CD4-positive, alpha-beta memory T cell (primary cell): ENCODE measurements around the gene CEP76. TPM values are rescaled to one million over a fixed set of nuclear protein-coding genes. Genes with fewer than 3 reads are reported as not detected.

Source experiments
- CTCF ChIA-PET: fragments of 350-600 bp; sonication (Branson Sonifier 250); formaldehyde crosslinking; loops from one replicate; lab custom pipeline; 2021; ENCODE audit warnings: inconsistent platforms; ENCODE audit not compliant: partially characterized antibody; lab: Charles Lee
- POLR2A ChIA-PET: fragments of 350-600 bp; sonication (Branson Sonifier 250); formaldehyde crosslinking; loops from one replicate; lab custom pipeline; 2021; ENCODE audit not compliant: partially characterized antibody; lab: Charles Lee
- DNase-seq, 5 donors: peaks; one replicate each; pipeline versions ENCODE4 v3.0.0 to v3.0.0-alpha.2; 2020 to 2022; ENCODE audit warnings: mixed read lengths in 1 of 5
- H3K27ac ChIP-seq: one replicate; pipeline ENCODE4 v1.7.0; 2013; ENCODE audit warnings: low read depth, low read length
- H3K27me3 ChIP-seq: 2 replicates; pipeline ENCODE4 v1.7.0; 2013; ENCODE audit warnings: mild to moderate bottlenecking, low read length, moderate library complexity; ENCODE audit not compliant: insufficient read depth
- H3K36me3 ChIP-seq: 2 replicates; pipeline ENCODE4 v1.7.0; 2013; ENCODE audit warnings: mild to moderate bottlenecking, low read length, moderate library complexity; ENCODE audit not compliant: insufficient read depth
- H3K4me1 ChIP-seq: 2 replicates; pipeline ENCODE4 v1.7.0; 2013; ENCODE audit warnings: mild to moderate bottlenecking, low read length, moderate library complexity; ENCODE audit not compliant: insufficient read depth
- H3K4me3 ChIP-seq, 2 donors: one replicate each; pipeline ENCODE4 v1.7.0; 2013; ENCODE audit warnings: low read length in 2 of 2, mild to moderate bottlenecking in 1 of 2
- H3K9me3 ChIP-seq, 2 donors: one replicate each; pipeline ENCODE4 v1.7.0; 2013; ENCODE audit warnings: low read length in 2 of 2, control low read depth in 1 of 2; ENCODE audit not compliant: control insufficient read depth in 1 of 2
- H3K27ac Mint-ChIP-seq, 7 donors: one replicate each; pipeline ENCODE4 v1.8.0; 2020 to 2021; ENCODE audit warnings: mixed read lengths in 7 of 7, mild to moderate bottlenecking in 6 of 7, inconsistent platforms in 3 of 7, moderate library complexity in 3 of 7
- H3K27me3 Mint-ChIP-seq, 2 donors: one replicate each; pipeline ENCODE4 v1.8.0; 2020 to 2021; ENCODE audit warnings: mixed read lengths in 2 of 2
- H3K36me3 Mint-ChIP-seq, 2 donors: one replicate each; pipeline ENCODE4 v1.8.0; 2020 to 2021; ENCODE audit warnings: mixed read lengths in 2 of 2, inconsistent platforms in 1 of 2, mild to moderate bottlenecking in 1 of 2
- H3K4me1 Mint-ChIP-seq, 4 donors: one replicate each; pipeline ENCODE4 v1.8.0; 2020 to 2021; ENCODE audit warnings: mixed read lengths in 4 of 4, mild to moderate bottlenecking in 1 of 4
- H3K4me3 Mint-ChIP-seq, 8 donors: one replicate each; pipeline ENCODE4 v1.8.0; 2020 to 2021; ENCODE audit warnings: mixed read lengths in 8 of 8, mild to moderate bottlenecking in 7 of 8, moderate library complexity in 6 of 8, inconsistent platforms in 3 of 8
- H3K9me3 Mint-ChIP-seq, 8 donors: one replicate each; pipeline ENCODE4 v1.8.0; 2020 to 2021; ENCODE audit warnings: mixed read lengths in 8 of 8, mild to moderate bottlenecking in 5 of 8, inconsistent platforms in 3 of 8, moderate library complexity in 1 of 8
- intact Hi-C: fragments of 100-400 bp; cut with micrococcal nuclease; formaldehyde crosslinking; loops from one replicate; pipeline ENCODE4 v1.15.1; 2023
- polyA plus RNA-seq, 2 donors: library from polyadenylated mRNA; unstranded; fragments of 300-500 nt; fragmentation: Illumina TruSeq; gene quantifications; one replicate each; pipeline ENCODE4 v1.2.3, GENCODE V29; 2021
- total RNA-seq, 2 experiments: library from RNA; stranded (reverse); gene quantifications; one replicate each; pipeline ENCODE4 v1.2.3, GENCODE V29; 2021

The CEP76 gene
- total and polyA plus RNA-seq, 4 experiments from 2014 or later: 3.6 to 13.1 (median 8.9) TPM

GRCh38 chr18:12686100-12686499 is 16.4 kb downstream of the CEP76 start:
- ChIA-PET CTCF (interaction anchor here (0.5 to 0.7 kb wide), 2 partner anchors 19 to 294 kb away, joined by 3 read pairs; no protein-coding TSS in a partner anchor), POLR2A (no interaction called here)
- no peaks in the 10 kb centered on the region for H3K27me3 ChIP-seq
- Mint-ChIP-seq H3K9me3 (no peaks in the 10 kb centered on the region), H3K27ac (no peak overlapping the region), H3K4me1 (peaks cover 0 to 1% (median 0%) of the 10 kb centered on the region in 4 donors), H3K4me3 (no peak overlapping the region), H3K27me3 (no peaks in the 10 kb centered on the region), H3K36me3 (peaks cover 0 to 8% of the 10 kb centered on the region in 2 donors)
- H3K36me3 ChIP-seq: no peaks in the 10 kb centered on the region
- H3K9me3 ChIP-seq: no peaks in the 10 kb centered on the region
- intact Hi-C loops: no loop called here
- no peak overlapping the region for H3K4me3 ChIP-seq
- DNase-seq: no peak
- no peaks in the 10 kb centered on the region for H3K4me1 ChIP-seq
- H3K27ac ChIP-seq: no peak overlapping the region

GRCh38 chr18:12679183-12679786 is 23.2 kb downstream of the CEP76 start:
- ChIA-PET POLR2A (no interaction called here), CTCF (interaction anchor here (0.9 to 1.0 kb wide), 3 partner anchors 24 to 287 kb away, joined by 3 to 5 read pairs (median 3); partner anchors contain the start of genes CEP76 and PSMG2)
- Histone ChIP-seq H3K9me3 (no peaks in the 10 kb centered on the region), H3K4me3 (no peak overlapping the region), H3K27me3 (no peaks in the 10 kb centered on the region), H3K27ac (no peak overlapping the region), H3K4me1 (peaks cover 7% of the 10 kb centered on the region), H3K36me3 (peaks cover 11% of the 10 kb centered on the region)
- Mint-ChIP-seq H3K27me3 (no peaks in the 10 kb centered on the region), H3K27ac (peak overlapping the region in 6 of 7 donors; percentile 65 to 89 (median 84)), H3K36me3 (peaks cover 18 to 28% of the 10 kb centered on the region in 2 donors), H3K4me1 (peaks cover 7 to 12% (median 8%) of the 10 kb centered on the region in 4 donors), H3K9me3 (no peaks in the 10 kb centered on the region), H3K4me3 (peak overlapping the region in 6 of 8 donors; percentile 2 to 30 (median 10))
- intact Hi-C loops: no loop called here
- DNase-seq: no peak

GRCh38 chr18:12668041-12668440 is 34.5 kb downstream of the CEP76 start:
- DNase-seq: no peak
- intact Hi-C loops: no loop called here
- Mint-ChIP-seq H3K9me3 (no peaks in the 10 kb centered on the region), H3K36me3 (peaks cover 2 to 3% of the 10 kb centered on the region in 2 donors), H3K4me3 (no peak overlapping the region), H3K4me1 (peaks cover 0 to 2% (median 0%) of the 10 kb centered on the region in 4 donors), H3K27me3 (no peaks in the 10 kb centered on the region), H3K27ac (no peak overlapping the region)
- Histone ChIP-seq H3K27me3 (no peaks in the 10 kb centered on the region), H3K27ac (no peak overlapping the region), H3K4me3 (no peak overlapping the region), H3K36me3 (no peaks in the 10 kb centered on the region), H3K4me1 (no peaks in the 10 kb centered on the region), H3K9me3 (no peaks in the 10 kb centered on the region)
- ChIA-PET CTCF (interaction anchor here (1.1 to 1.3 kb wide), 2 partner anchors 24 to 276 kb away, joined by 3 read pairs; no protein-coding TSS in a partner anchor), POLR2A (no interaction called here)

- peak; percentile 43 to 58 (median 48) for DNase-seq
Observed at GRCh38 chr18:12659904-12660605, 42.5 kb downstream of the CEP76 start.

GRCh38 chr18:12658426-12659138 is 43.9 kb downstream of the CEP76 start:
- Mint-ChIP-seq H3K36me3 (peaks cover 0 to 4% of the 10 kb centered on the region in 2 donors), H3K27me3 (peaks cover 0 to 2% of the 10 kb centered on the region in 2 donors), H3K9me3 (no peaks in the 10 kb centered on the region), H3K27ac (peak overlapping the region; percentile 11 to 87 (median 63)), H3K4me1 (peaks cover 9 to 16% (median 12%) of the 10 kb centered on the region in 4 donors), H3K4me3 (peak overlapping the region; percentile 84 to 94 (median 92))
- Histone ChIP-seq H3K27ac (no peak overlapping the region), H3K27me3 (no peaks in the 10 kb centered on the region), H3K4me1 (peaks cover 9% of the 10 kb centered on the region), H3K36me3 (no peaks in the 10 kb centered on the region), H3K4me3 (peak overlapping the region in 1 of 2 donors; percentile 41), H3K9me3 (no peaks in the 10 kb centered on the region)
- ChIA-PET CTCF (interaction anchor here (1.1 to 5.0 kb wide), 4 partner anchors 252 to 331 kb away, joined by 3 to 57 read pairs (median 6); no protein-coding TSS in a partner anchor), POLR2A (interaction anchor here (1.0 to 1.9 kb wide), 2 partner anchors 281 to 330 kb away, joined by 3 to 5 read pairs; partner anchors contain the start of gene AFG3L2)
- intact Hi-C loops: loop anchor here (1.0 to 5.0 kb wide), 2 partner anchors 251 to 387 kb away; partner anchors contain the start of gene PRELID3A
- DNase-seq: peak in 4 of 5 donors; percentile 2 to 40 (median 20)

More at GRCh38 chr18:12659904-12660605, 42.5 kb downstream of the CEP76 start:
- H3K27ac ChIP-seq: no peak overlapping the region
- no peaks in the 10 kb centered on the region for H3K36me3 ChIP-seq
- H3K4me1 Mint-ChIP-seq: peaks cover 9 to 16% (median 12%) of the 10 kb centered on the region in 4 donors
- H3K27me3 Mint-ChIP-seq: peaks cover 0 to 2% of the 10 kb centered on the region in 2 donors
- H3K9me3 Mint-ChIP-seq: no peaks in the 10 kb centered on the region
- H3K4me3 Mint-ChIP-seq: peak overlapping the region in 5 of 8 donors; percentile 26 to 65 (median 49)
- no peak overlapping the region for H3K4me3 ChIP-seq
- POLR2A ChIA-PET: interaction anchor here (1.0 kb wide), 1 partner anchor 283 kb away, joined by 3 read pairs; the partner anchor contains the start of gene AFG3L2
- no peaks in the 10 kb centered on the region for H3K27me3 ChIP-seq
- H3K36me3 Mint-ChIP-seq: peaks cover 0 to 4% of the 10 kb centered on the region in 2 donors
- CTCF ChIA-PET: interaction anchor here (1.0 to 5.0 kb wide), 4 partner anchors 267 to 333 kb away, joined by 3 to 57 read pairs (median 6); no protein-coding TSS in a partner anchor
- intact Hi-C loops: loop anchor here (1.0 to 5.0 kb wide), 3 partner anchors 253 to 389 kb away; partner anchors contain the start of gene PRELID3A
- H3K4me1 ChIP-seq: peaks cover 9% of the 10 kb centered on the region
- peak overlapping the region in 2 of 7 donors; percentile 48 to 79 for H3K27ac Mint-ChIP-seq
- H3K9me3 ChIP-seq: no peaks in the 10 kb centered on the region

- intact Hi-C loops: loop anchor here (1.0 to 5.0 kb wide), 3 partner anchors 45 to 281 kb away; partner anchors contain the start of genes AFG3L2, CEP76, PRELID3A and PSMG2
- H3K4me3 Mint-ChIP-seq: peak within 1 kb of the TSS; percentile 84 to 94 (median 92)
- H3K4me1 Mint-ChIP-seq: peaks cover 13 to 21% (median 17%) of the 10 kb centered on the region in 4 donors
- no peaks in the 10 kb centered on the region for H3K9me3 ChIP-seq
- H3K4me1 ChIP-seq: peaks cover 9% of the 10 kb centered on the region
- H3K36me3 Mint-ChIP-seq: peaks cover 0 to 4% of the 10 kb centered on the region in 2 donors
- H3K27ac ChIP-seq: no peak within 1 kb of the TSS
- peak within 1 kb of the TSS; percentile 42 to 63 for H3K4me3 ChIP-seq
- ChIA-PET CTCF (interaction anchor here (1.0 kb wide), 1 partner anchor 330 kb away, joined by 3 read pairs; no protein-coding TSS in a partner anchor), POLR2A (interaction anchor here (1.0 to 1.9 kb wide), 3 partner anchors 250 to 330 kb away, joined by 3 to 5 read pairs (median 3); partner anchors contain the start of genes AFG3L2 and PRELID3A)
- peaks cover 1 to 2% of the 10 kb centered on the region in 2 donors for H3K27me3 Mint-ChIP-seq
- no peaks in the 10 kb centered on the region for H3K9me3 Mint-ChIP-seq
- DNase-seq: peak in 4 of 5 donors; percentile 32 to 43 (median 39)
- H3K36me3 ChIP-seq: no peaks in the 10 kb centered on the region
- H3K27me3 ChIP-seq: no peaks in the 10 kb centered on the region
- peak within 1 kb of the TSS; percentile 11 to 87 (median 75) for H3K27ac Mint-ChIP-seq
Observed at GRCh38 chr18:12657684-12658425, 44.7 kb downstream of the CEP76 start, which contains the start of gene SPIRE1. SPIRE1 (minus strand) TSS chr18:12658107; CDS start chr18:12657866, 241 bp downstream.
